HG03159 (cell line): Measurements from ENCODE around the gene DOCK4.

Source experiments
- ATAC-seq: cut with Tn5 transposase; IDR thresholded peaks from one replicate; pipeline ENCODE4 v1.9.1; 2021; ENCODE audit warnings: mild to moderate bottlenecking, moderate library complexity; ENCODE audit not compliant: unreplicated experiment

DOCK4 gene

DNA sequence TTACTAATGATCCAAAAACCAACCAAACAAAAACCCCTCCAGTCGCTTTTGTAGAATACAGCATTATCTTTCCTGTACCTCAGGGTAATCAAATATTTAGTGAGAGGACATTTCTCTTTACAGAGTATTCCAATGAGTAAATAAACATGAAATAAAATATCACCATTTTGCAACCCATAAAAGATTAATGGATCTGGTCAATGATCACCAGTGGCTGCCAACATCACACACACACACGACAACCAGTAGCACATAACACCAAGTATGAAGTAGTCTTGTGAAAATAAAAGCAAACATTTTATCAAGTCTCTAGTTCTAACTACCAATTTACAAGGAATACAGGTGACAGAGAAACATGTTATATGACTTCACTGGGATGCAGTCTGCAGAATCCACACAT, 455.3 kb downstream of the DOCK4 start:
- no peak for ATAC-seq

DNA sequence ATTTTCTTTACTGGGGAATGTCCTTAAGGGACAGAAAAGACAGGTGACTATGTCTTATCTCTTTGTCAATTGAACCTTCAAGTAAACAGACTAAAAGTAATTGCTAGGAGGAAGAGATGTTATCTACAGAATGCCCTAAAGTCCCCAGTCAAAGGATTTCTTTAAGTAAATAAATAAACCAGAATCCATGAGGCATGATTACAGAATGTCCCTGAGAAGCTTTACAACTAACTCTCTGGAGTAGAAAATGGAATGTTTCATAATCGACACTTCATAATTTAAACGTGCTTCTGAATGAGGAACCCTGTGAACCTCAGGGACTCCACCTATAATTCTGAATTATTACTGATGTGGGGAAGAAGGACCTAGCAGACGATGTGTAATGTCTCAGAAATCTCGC, 456.0 kb downstream of the DOCK4 start:
- ATAC-seq: no peak

DNA sequence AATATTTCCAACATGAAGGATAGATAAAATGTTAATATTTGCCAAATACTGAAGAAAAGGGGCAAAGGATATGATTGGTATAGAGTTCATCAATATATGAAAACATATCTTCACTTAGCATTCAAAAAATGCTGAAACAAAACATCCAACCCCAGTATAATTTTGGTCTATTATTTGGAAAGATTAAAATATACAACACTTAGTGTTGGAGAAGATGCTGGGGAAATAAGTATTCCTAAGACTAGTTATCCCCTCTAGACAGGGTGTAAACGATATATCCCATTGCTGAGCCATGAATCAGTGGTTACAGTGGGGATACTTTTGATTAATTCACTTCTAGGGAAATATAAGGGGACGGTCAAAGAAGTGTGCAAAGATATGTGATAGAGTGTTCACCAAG, 456.6 kb downstream of the DOCK4 start:
- no peak for ATAC-seq

DNA sequence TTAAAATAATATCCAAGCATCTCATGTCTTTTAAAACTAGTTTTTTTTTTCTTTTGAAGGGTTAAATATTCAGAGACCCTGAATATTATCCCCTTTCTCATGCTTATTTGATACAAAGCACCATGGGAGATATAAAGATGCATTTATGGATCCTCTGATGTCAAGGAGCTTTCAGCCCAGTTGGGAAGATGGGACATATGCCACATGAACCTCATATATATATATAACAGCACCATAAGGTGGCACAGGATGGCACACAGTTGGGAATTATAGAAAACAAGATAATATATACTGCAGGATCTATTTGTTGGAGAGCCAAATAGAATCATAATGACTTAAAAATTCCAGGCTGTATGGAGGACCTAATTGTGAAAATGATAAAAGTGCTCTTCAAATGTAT, 458.5 kb downstream of the DOCK4 start:
- ATAC-seq: no peak

DNA sequence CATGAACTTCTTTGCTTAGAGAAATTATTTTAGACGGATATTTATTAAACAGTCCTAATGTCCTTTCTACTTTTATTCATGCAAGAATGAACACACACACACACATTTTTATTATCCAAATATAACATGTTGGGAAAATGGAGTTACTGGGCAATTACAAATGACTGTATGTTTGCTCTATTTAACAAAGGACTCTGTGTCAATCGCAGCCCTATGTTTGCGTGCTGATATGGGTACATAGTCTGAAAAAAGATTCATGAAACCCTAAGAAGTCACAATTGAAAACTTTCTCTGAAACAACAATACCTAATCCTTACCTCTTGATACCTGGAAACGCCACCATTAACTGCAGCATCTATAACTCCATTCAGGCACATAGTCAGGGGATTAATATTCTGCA, 459.2 kb downstream of the DOCK4 start:
- ATAC-seq: no peak

DNA sequence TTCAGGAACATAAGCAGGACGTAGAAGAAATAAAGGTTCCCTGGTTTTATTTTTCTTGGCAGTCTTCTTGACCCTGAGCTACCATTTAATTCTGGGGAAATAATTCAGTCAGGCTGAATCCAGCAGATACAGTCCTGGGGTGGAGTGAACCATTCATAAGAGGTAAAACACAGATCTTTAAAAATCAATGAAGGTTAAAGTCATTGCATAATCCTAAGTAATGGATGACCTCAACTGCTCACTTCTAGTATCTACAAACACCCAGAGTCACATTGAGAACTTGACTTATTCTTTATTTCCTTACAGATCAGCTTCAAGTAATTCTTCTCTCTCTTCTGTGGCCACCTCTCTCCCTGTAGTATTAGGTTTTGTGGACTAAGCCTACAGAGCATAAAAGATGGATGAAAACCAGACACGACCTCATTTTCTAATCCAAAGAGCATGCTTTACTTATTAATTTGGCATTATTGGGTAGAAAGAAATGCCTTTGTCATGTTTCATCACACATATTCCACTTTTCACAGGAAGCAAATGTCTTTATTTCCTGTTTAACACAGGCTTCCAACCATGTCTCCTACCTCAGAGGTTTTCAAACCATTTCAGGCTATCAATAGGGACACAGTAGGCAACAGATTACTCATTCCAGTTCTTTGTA, 461.6 kb downstream of the DOCK4 start:
- ATAC-seq: no peak

DNA sequence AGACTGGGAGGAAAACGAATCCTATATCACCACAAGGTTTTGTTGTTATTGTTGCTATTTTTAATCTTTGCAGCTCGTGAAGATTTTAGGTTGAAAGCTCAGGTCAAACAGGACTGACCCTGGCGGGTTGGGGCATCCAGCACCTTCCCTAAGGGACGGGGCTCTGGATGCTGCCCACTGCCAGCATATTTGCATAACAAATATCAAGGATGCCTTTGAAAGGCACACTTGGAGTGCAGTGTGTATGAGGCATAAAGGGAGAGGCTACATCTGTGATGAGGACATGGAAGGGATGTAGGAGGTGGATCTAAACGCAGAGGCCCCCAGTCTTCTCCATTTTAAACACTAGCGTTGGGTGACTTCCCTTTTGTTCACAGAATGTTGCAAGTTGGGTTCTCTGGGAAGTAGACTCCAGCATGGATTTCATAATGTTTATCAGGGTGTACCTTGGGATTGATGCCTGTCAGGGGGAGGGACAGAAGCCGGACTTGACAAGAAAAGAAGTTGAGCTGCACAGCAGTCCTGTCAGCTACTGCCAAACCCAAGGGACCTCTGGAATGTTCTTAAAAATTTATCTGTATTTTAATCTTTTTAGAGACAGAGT, 462.9 kb downstream of the DOCK4 start:
- ATAC-seq: no peak

DNA sequence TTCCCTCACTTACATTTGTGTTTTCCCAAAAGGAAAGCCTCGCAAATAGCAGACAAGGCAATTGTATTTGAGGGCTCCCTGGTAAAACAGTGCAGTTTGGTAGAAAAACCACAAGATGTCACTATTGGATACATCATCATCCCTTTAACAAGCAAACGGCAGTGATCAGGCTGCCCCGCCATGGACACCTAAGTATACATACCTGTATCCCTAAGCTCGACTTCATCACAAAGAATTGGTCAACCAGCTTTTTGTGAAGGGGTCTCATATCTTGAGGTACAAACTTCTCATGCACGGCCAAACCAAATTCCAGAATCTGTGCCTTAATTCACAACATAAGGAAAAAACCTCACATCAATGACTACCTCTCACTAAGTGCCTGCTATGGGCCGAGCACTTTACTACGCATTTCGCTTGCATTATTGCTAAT, 464.4 kb downstream of the DOCK4 start:
- peak; percentile 97 for ATAC-seq

DNA sequence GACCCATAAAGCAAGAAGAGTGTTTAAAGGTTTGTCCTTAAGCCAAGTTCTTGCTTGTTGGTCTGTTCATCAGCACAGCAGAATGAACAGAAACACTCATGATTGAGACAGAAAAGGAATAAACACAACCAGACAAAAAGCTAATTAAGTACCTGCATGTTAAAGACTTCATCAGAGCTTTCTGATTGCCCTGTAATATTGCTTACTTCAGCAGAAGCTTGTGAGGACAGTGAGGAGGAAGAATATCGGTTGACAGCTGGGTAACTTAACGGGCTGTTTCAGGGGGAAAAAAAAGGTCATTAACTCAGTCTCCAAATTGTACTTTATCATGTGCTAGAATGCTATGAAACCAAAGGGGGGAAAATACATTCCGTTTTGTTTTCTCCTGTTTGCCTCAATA, 465.3 kb downstream of the DOCK4 start:
- no peak for ATAC-seq

DNA sequence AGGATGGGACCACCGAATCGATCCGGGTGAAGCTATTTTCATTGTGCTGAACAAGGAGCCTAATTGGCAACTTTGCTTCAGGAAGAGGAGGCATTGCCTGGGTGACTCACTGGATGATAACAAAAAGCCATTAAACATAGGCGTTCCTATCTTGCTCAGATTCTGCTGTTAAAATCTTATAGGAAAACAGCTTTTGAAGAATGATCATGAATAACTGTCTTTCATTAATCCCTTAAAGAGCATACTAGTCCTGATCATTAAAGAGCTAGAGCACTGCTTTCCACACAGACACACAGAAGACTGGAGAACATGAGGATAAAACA, 469.7 kb downstream of the DOCK4 start:
- ATAC-seq: no peak

DNA sequence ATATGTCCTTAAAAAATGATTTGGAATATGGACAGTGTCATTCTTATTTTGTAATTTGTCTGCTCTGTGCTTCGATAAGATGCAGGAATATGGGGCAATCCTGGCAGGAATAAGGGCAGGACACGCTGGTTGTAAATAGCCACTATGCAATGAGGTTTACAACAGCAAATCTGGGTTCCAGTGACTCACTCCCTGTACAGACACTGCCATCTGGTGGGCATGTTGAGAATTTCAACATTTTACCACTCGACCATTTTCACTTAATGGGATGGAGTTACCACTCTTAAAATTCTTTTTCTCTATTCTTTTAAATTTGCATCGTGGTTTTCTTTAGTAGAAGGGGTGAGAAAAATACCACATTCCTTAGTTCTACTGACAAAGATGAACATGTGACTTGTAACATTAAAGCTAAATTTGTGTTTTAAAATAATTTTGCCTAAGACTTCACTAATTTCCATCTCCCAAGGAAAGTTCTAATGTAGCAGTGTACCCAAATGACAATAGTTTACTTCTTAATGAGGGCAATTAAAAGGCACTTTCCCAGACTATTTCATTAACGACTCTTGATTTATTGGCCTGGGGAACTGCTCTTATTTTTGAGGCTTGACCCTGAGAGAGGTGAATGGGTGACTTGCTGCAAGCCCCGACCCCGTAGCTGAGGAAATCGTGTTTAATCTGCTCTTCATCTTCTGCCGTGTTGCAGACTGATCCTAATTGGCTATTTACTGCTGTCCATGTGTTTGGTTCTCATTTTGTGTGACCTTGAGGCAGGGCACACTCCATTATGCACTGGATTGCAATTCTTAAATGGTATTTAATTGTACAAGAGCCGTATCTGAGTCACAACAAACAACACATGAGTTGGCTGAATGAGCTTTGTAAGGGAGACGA, 470.3 kb downstream of the DOCK4 start:
- ATAC-seq: peak; percentile 69

DNA sequence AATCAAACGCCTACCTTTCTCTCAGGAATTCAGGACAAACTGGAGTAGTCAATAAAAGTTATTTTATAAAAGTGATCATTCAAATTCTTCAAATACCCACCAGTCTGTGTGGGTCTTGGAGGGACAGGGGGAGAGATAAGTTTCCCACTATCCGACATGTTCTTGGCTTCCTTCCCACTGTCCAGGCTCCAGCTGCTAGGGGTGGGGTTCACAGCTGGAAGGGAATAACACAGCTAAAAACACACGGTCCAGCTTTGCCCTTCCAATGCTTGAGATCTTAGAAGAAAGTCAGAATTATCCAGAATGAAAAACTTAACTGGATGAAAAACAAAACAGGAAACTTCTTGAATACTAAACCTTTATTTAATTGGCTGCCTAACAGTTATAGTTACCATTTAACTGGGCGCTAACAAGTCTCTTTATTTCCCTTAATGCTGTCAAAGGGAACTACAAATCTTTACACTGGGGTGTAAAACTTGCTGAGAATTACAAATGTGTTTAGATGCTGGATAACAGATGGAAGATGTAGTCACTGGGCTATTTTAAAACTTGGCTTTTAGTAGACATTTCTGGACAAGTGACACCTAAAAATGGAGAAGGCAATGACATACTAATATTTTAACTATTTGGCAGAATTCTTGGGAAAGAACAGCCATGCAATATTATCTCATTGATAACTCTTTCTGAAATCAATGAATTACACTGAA, 471.1 kb downstream of the DOCK4 start:
- ATAC-seq: no peak

DNA sequence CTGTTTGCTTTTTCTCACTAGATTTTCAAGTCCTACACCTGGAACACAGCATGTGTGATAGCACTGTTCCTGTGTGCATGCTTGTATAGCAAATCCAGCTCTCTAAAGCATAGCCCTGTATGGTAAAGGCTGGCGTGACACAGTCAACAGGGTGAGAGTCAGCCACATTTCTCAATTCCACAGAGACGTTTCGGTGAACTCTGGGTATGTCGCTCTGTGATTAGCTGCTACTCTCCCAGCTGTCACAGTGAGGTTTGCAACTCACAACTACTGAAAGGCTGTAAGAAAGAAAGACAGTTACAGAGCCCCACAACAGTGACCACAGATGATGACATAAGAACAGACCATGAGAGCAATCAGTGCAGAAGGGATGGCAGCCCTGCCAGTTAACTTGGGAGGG, 473.3 kb downstream of the DOCK4 start:
- no peak for ATAC-seq

DNA sequence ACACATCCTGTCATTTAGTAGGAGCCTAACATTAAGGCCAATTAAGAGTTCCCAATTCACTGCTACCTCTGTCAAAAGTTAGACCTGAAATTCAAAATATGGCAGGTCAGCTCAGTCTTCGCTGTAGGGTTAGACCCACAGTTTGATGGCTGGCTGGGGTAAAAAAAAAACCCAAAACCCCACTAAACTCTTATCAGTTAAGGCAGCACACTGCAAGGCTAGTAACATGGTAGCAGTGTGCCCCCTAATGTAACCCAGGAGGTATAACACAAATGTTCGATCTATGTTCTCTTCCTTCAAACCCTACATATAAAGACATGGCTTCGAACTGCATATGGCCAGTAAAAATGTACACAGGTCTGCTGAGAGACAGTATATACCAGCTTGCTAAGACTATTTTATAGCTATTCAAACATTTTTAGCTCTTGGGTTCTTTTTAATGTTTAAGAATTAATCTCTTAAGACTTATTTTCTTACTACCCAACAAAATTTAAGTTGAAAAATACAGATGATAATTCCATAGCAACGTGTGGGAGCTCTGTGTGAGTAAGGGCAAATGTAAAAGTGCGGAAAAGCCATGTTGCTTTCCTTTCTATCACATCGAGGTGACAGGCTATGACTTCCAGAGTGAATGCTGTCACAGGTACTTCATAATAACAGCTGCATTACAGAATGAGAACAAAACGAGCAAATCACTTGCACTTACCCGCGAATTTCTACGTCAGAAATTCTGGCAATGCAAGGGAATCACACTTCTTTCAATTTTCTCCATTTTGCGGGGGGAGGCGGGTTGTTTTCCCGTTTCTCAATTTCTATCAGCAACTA, 475.5 kb downstream of the DOCK4 start:
- ATAC-seq: peak; percentile 70

DNA sequence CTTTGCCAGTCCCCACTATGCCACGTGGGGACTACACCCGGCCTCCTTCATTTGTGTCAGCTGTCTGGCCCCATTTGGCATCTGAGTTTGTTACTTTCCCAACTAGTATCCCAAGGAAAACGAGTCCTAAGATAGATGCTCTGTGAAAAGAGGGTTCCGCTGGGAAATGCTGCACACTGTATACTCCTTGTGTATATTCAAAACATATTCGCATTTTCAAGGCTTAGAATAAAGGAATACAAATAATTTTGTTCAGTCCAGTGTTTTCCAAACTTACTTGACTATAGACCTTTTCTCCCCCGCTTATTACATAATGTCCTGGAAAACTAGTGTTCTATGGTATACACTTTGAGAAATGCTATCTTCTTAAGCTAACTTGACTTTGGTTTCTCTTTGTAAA, 476.1 kb downstream of the DOCK4 start:
- ATAC-seq: no peak

DNA sequence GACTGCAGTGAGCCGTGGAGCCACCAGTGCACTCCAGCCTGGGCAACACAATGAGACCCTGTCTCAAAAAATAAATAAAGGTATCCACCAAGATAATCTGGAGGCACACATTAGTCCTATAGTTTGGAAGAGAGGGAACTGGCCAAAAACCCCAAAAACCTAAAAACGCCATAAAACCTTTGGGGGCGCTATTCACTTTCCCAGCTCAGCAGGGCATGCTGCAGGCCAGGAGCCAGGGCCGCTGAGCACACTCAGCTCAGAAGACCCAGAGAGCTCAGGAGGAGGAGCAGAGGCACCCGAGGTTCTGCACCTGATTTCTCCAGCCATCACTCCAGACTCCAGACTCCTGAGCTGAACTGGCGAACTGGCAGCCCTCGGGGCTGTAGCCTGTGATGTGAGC, 476.7 kb downstream of the DOCK4 start:
- no peak for ATAC-seq

DNA sequence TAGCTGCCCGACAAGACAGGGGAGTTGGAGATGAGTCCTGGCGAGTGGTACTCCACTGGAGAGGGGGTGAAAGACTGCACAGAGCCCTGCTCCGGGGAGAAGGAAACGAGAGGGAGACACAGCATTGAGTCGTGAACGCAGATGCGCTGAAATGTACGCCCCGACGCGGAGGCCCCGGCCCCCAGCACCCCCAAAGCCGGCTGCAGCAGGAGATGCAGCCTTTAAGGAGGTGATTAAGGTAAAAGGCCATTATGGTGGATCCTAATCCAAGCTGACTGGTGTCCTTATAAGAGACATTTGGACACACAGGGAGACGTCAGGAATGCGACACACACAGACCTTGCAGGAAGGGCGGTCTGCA, 477.6 kb downstream of the DOCK4 start:
- no peak for ATAC-seq

DNA sequence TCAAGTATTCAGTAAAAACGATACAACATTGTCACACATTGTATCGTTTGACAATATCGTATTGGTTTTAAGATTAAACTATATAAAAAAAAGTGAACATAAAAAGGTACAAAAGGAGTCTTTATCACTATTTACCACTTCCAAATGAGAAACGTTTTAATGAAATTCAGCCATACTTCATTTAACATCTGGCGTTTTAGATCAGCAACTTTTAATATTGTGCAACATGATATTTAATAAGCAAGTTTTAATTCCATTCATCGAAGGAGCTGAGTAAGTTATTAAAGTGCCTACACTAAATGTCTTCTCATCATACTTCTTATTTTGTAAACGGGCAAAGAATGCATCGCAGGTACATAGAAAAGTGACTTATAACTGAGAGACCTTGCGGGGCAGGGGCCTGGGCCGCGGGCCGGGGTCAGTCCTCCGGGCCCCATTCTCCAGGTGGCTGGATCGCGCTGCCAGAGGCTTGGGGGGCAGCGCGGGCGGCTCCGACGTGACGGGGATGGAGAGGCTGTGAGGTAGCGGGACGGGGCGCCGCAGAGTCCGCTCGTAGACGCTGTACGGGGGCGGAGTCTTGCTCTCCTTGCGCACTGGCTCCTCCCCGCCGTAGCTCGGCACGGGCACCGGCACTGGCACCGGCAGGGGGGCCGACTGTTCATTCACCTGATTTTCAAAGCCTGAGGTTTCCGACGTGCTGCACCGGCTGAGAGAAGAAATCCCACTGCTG, 478.1 kb downstream of the DOCK4 start:
- ATAC-seq: no peak

DNA sequence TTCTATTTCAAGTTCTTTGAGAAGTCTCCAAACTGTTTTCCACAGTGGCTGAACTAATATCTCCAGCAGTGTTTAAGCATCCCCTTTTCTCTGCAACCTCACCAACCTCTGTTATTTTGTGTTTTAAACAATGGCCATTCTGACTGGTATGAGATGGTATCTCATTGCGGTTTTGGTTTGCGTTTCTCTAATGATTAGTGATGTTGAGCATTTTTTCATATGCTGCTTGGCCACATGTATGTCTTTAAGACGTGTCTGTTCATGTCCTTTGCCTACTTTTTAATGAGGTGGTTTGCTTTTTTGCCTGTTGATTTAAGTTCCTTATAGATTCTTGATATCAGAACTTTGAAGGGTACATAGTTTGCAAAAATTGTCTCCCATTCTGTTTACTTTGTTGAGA, 487.3 kb downstream of the DOCK4 start:
- ATAC-seq: no peak

DNA sequence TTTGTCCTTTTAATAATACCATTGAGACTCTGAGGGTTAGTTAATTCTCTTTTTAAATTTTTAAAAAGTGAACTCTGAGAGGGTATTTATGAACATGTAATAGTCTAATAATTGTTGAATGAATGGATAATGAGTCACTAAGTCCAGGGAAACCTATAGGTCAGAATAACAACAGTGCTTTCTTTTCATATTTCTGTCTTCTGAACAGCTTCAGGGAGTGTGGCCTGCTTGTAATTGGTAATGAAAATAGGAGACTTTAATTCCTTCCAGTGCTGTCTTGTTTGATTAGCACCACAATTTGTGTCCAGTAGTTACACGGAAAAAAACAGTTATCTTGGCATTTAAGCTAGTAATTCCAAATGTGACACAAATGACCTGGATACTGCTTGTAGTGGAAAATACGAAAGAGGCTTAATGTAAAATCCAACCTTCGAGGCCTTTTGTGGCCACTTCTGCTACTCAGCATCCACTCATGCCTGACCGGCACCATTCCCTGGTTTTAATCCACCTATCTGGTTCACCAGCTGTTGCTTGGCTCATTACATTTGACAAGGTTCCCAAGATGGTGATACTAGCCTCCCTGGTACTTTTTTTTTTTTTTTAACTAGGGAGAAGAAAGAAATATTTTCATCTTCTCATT, 494.7 kb downstream of the DOCK4 start:
- no peak for ATAC-seq
